GM21723 (cell line): ENCODE measurements around the gene PRR36.

Experiments used
- ATAC-seq: cut with Tn5 transposase; IDR thresholded peaks from one replicate; pipeline ENCODE4 v1.9.1; 2021; ENCODE audit warnings: mild to moderate bottlenecking, moderate library complexity; ENCODE audit not compliant: unreplicated experiment

The PRR36 gene

GRCh38 chr19:7848779-7849457 is 25.3 kb downstream of the PRR36 start:
- ATAC-seq, result no peak

DNA sequence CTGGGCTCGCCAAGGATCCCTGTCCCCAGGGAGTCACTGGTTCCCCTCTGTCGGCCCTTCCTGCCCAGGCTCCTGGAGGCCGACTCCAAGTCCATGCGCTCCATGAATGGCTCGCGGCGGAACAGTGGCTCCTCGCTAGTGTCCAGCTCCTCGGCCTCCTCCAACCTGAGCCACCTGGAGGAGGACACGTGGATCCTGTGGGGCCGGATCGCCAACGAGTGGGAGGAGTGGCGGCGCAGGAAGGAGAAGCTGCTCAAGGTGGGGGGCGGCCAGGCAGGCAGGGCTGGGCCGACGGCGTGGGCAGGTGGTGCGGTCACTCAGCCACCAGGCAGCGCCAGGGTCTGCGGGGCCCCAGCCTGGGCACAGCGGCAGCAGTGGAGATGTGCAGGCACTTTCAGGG is 26.5 kb downstream of the PRR36 start:
- no peak for ATAC-seq

- ATAC-seq, result no peak
Observed at GRCh38 chr19:7846155-7846646, 28.0 kb downstream of the PRR36 start.

GRCh38 chr19:7845390-7846154 is 28.6 kb downstream of the PRR36 start:
- ATAC-seq, result no peak

DNA sequence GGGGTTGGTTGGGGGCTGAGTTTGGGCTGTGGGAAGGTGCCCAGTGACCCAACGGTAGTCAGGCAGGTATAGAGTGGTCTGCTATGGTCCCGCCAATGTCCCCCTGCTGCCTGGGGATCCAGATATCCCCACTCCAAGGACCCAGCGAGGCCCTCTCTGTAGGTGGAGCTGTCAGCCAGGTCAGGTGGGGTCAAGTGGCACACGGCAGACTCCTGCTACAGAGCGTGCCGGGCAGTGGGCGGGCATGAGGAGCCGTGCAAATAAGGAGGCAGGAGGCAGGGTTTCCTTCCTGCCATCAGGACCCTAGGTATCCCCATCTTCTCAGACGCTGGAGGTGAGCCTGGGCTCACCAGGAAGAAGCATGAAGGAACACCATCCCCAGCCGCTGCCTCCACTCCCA is 29.2 kb downstream of the PRR36 start:
- no peak for ATAC-seq

DNA sequence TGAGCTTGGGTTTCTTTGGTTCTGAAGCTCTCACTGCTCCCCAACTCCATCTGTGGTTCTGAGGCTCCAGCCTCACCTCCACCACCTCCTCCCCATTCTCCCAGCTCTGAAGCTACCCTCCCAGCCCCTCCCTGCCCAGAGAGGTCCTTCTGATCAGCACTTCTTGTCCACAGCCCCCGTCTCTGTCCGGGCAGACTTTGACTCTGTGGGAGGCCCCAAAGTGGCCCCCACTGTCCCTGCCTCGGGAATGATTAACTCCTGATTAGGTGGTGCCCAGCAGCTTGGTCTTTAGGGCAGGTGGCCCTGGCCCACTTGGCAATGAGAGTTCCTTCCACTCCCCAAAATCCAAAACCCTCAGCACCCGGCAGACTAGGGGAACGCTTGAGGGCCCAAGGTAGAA is 29.8 kb downstream of the PRR36 start:
- ATAC-seq, result no peak

DNA sequence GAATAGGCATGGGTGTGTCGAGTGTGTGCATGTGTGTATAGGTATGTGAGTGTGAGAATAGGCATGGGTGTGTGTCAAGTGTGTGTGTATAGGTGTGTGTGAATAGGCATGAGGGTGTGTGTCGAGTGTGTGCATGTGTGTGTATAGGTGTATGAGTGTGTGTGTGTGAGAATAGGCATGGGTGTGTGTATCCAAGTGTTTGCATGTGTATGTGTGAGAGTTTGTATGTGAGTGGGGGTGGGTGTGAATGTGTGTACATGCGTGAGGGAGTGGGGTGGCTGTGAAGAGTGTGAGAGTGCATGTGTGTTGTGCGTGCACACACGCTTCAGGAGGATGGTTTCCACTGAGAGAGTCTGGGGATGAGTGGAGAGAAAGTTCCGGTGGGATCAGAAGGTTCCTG is 30.7 kb downstream of the PRR36 start:
- no peak for ATAC-seq

DNA sequence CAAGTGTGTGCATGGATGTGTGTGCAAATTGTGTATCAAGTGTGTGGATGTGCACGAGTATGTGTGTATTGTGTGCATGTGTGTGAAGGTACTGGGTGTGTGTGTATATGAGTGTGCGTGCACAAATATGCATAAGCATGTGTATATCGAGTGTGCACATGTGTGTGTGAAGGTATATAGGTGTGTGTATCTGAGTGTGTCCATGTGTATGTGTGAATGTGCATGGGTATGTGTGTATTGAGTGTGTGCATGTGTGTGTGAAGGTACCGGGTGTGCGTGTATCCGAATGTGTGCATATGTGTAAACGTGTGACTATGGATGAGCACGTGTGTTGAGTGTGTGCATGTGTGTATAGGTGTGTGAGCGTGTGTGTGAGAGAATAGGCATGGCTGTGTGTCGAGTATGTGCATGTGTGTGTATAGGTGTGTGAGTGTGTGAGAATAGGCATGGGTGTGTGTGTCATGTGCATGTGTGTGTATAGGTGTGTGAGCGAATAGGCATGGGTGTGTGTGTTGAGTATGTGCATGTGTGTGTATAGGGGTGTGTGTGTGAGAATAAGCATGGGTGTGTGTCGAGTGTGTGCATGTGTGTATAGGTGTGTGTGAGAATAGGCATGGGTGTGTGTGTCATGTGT is 31.4 kb downstream of the PRR36 start:
- ATAC-seq, result no peak

GRCh38 chr19:7841751-7842660 is 32.2 kb downstream of the PRR36 start:
- ATAC-seq, result no peak

- ATAC-seq, result no peak
Observed at GRCh38 chr19:7840629-7841028, 33.6 kb downstream of the PRR36 start.

DNA sequence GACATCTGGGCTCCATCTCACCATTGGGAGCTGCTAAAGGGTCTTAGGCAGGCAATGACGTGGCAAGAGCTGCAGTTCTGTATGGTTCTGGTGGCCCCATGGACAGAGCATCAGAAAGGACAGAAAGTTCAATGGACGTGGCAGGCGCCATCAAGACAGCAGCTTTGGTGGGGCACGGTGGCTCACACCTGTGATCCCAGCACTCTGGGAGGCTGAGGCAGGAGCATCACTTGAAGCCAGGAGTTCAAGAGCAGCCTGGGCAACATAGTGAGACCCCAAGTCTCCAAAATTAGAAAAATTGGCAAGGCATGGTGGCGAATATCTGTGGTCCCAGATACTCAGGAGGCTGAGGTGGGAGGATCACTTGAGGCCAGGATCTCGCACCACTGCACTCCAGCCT is 34.7 kb downstream of the PRR36 start:
- no peak for ATAC-seq

DNA sequence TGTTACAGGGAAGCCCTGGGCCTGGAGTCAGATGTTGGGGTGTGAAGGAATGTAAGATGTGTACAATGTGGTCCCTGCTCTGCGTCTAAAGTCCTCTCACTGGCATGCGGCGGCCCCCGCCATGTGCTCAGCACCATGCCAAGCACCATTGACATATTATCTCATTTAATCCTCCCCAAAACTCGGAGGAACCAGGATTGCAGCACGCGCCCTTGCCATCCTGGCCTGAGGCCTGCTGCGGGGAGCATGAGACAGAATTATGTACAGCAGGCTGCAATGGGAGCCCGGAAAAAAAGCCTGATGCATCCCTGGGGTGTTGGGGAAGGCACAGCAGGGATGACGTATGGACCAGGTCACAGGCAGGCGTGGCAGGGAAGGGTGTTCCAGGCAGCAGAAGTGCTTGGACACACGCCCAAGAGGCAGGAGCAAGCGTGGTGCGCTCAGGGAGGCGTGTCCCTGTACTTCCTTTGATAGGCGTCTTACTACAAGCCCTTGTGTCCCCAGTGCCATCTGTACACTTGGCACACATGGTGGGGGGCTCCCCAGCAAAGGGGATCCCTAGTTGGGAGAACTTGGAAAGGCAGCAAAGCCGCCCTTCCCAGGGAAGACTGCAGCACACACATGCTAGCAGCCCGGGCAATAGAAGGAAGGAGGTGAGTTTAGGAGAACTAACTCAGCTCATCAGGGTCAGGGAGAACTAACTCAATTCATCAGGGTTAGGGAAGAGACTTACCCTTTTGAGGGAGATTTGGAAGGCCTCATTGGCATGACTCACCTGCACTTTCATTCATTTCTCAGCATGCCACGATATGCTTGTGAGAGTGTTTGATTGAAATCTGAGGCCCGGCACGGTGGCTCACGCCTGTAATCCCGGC is 40.7 kb downstream of the PRR36 start:
- no peak for ATAC-seq

DNA sequence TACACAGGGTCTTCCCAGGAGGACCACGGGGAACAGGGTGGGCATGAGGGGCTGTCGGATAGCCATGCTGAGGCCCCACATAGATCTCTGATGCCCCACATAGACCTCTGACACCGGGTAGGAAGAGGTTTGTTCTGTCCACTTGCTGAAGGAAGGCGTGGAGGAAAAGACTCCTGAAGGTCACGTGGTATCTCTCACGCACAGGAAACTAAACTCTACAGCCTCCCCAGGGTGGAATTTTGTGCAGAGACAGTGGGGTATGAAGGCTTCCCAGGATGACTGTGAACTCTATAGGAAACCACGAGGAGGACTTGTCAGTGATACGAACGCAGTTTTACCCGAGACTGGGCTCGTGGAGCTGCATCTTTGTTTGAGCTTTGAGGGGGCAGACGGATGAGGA is 41.4 kb downstream of the PRR36 start:
- ATAC-seq, result no peak

DNA sequence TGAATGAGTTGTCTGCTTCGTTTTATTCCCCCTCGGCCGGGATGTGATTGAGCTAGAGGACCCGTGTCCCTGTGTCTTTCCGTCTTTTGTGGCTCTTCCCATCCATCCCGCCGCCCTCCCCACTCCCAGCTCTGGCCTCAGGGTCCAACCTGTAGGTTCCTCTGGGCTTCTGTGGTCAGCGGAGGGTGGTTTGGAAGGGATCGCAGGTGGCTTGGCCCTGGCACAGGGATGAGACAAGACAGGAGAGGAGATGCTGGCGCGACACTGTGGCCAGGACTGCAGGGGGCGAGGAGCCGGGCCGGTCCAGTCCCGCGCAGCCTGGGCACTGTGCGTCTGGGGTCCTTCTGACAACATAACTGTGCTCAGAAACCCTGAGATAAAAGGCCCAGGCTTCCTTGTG is 42.2 kb downstream of the PRR36 start:
- no peak for ATAC-seq

- no peak for ATAC-seq
Observed at GRCh38 chr19:7831452-7831851, 42.7 kb downstream of the PRR36 start.

DNA sequence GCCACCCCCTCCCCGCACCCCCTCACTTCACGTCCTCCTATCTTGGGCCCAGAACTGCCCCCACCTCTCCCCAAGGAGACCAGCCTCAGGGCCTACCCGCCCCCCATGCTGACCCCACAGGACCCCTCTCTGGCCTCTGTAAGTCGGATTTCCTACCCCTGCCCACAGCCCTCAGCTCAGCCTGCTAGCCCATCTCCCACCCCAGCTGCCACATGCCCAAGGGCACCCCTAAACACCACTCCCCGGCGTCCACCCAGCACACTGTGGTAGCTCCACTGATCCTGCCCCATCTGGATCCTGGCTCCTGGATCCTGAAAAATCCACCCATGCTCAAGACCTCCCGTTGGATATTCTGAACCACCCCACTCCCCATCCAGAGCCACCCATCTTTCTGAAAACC is 43.4 kb downstream of the PRR36 start:
- no peak for ATAC-seq

GRCh38 chr19:7830272-7830771 is 43.9 kb downstream of the PRR36 start:
- no peak for ATAC-seq

DNA sequence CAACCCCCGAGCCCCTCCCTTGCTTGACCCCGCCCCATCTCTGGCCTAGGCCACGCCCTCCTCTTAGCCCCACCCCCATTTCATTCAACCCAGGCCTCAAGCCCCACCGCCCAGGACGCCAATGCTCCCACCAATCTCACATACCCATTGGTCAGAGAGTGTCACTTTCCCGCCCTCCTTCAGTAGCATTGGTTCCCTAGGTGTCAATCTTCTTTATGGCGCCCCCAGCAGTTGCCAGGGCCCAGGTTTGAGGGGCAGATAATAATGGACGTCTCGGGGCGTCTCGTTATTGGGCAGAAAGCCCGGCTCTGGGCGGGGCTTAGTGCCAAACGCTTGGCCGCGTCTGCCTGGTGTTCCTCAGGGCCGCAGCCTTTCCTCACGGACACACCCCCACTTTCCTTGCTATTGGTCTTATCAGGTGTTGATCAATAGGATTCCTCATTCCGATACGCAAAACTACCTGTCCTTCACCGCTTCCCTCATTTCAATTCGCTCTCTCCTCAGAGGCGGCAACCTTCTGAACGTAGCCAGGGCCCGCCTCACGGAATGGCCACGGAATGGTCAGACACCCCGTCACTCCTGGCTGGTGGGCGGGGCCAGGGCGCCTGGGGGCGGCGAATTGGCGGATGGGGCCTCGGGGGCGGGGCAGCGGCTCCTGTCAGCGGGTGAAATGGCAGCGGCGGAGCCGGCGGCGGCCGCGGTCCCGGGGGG is 44.5 kb downstream of the PRR36 start, which contains the start of gene EVI5L:
TSS of gene EVI5L (plus strand) at position 658 of the 711 bp plus-strand sequence. CDS start 16,325 bp downstream, outside the sequence.
- ATAC-seq, result peak; percentile 88

GRCh38 chr19:7829166-7829520 is 45.0 kb downstream of the PRR36 start:
- ATAC-seq, result no peak
